HG02610 (cell line): ENCODE measurements around the gene FBXL3.
A peak's percentile ranks its signal among the peaks of the same experiment; 100 is the strongest.
"Not testable (repeated sequence)": the region's sequence is repeated elsewhere in the genome, so short reads cannot be mapped to it uniquely, and the experiment has no call there.

Experiments
- ATAC-seq: cut with Tn5 transposase; IDR thresholded peaks from one replicate; pipeline ENCODE4 v1.9.1; 2021; ENCODE audit warnings: mild to moderate bottlenecking, moderate library complexity; ENCODE audit not compliant: unreplicated experiment

The FBXL3 gene

DNA sequence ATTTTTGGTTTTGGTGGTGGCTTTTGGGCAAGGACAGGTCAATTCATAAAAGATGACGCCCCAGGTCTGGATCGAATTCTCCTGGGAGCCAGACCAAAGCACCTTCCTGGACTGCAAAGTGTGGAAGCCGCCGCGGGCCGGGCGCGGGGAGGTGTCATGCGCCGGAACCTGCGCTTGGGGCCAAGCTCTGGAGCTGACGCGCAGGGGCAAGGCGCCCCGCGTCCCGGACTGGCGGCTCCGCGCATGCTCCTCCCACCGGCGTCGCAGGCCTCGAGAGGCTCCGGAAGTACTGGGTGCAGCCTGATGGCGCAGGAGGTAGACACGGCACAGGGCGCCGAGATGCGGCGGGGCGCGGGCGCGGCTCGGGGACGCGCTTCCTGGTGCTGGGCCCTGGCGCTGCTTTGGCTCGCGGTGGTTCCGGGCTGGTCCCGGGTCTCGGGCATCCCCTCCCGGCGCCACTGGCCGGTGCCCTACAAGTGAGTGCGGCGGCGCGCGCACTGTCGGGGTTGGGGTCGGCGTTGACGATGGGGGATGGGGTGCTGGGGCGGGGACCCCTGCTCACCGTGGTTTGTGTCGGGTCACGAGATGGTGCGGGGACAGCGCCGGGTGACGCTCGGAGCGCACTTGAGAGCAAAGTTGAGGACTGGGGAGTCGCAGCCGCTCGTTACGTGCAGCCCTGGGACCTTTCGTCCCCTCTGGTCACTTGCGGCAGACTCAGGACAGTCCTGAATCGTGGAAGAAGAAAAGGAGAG lies 35.0 kb downstream of the FBXL3 start, which contains the start of gene CLN5:
CLN5 (plus strand) TSS at position 286 of the 752 bp plus-strand sequence; CDS start at position 304, 18 bp downstream.
- peak; percentile 93 for ATAC-seq

DNA sequence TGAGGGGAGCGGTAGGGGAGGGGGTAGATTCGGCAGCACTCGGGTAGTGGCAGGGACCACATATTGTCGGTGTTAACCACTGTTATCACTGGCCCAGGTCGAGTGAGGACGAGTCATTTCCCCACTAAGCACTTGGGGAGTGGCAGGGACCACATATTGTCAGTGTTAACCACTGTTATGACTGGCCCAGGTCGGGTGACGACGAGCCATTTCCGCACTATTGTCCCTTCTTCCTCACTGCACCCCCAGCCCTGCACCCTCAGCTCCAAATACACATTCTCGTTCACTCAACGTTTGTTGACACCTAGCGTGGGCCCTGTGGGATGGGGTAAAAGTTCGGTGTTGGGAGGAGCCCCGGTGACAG lies 35.5 kb downstream of the FBXL3 start:
- peak; percentile 84 for ATAC-seq

DNA sequence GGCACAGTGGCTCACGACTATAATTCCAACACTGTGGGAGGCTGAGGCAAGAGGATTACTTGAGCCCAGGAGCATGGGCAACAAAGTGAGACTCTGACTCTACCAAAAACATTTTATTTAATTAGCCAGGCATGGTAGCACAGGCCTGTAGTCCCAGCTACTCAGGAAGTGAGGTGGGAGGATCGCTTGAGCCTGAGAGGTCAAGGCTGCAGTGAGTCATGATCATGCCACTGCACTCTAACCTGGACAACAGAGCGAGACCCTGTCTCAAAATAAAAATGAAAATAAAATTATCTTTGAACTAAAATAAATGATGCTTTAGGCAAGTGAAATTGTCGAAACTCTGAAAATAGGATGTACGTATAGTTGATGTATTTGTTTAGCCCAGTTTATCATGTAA lies 43.3 kb downstream of the FBXL3 start:
- ATAC-seq, result no peak

DNA sequence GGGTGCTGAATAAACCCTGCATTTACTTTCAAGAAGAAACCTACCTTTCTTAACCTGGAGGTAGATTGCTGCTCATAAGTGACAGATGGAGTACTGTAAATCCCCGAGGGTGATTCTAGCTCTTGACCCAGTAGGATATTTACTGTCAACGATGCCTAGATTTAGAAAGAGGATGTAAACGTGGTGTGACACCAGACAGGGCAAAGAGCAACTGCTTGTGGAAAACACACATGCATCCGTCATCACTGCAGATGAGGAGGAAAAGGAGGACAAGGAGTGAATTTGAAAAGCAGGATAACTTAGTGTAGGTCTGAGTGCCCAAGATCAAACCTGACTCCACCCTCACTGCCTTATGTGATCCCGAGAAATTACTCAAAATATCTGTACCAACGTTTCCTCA lies 44.9 kb downstream of the FBXL3 start:
- ATAC-seq, result no peak

DNA sequence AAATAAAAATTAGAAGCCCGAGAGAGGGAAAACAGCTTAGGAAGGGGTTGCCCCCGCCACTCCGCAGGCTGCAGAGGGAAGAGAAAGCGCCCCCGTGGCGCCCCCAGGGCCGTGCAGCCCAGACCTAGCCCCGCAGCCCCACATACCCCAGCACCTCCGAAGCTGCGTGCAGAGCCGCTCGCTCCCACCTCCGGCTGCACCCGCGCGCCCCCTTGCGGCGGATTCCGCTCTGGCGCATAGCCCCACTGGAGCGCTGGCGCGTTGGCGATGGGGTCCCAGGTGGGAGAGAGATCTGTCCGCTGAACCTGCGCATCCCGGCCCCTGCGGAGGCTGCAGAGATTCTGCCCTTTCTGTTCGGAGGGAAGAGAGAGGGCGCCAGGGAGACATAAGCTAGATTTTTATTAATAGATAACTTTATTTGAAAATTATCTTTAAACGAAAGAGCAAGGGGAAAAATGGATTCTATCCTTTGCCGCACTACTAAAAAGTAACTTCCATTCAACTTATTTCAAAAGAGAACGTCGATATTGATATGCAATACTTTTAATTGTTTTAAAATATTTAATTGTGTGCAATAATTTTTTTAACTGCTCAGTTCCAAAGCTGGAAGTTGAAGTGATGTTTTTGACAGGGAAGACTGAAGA lies 46.8 kb downstream of the FBXL3 start:
- ATAC-seq, result peak; percentile 99

DNA sequence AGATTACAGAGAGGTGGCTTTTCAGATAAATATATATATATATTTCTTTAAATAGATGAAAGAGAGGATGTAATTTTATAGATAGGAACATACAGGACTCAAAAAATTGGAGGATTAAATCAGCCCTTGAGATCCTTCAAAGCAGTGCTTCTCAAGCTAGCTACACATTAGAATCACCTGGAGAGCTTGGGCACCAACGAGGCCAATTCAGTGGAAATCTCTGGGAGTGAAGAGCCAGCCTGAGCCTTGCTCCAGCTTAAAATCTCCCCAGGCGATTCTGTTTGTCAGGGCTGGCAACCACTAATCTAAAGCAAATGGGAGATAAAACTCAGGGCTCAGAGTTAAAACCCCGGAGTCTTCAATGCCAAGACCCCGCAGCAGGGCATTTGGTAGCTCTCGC lies 50.0 kb downstream of the FBXL3 start:
- no peak for ATAC-seq

DNA sequence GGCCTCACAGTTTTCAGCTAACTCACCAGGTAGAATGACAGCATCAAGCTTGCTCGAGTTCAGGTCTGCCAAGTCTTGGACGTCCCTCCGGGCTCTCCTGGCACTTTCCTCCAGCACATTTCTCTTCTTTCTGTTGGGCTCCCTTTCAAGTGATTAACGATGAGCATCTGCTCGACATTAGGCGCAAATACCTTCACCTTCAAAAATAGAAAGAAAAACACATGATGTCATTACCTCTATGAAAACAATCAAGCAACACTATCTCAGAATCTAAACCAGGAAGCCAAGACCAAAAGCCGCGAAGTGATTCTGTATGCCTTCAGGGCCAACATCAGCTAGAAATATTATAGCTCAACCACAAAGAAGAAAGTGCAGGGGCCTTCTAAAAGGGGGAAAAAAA lies 50.5 kb downstream of the FBXL3 start:
- no peak for ATAC-seq

DNA sequence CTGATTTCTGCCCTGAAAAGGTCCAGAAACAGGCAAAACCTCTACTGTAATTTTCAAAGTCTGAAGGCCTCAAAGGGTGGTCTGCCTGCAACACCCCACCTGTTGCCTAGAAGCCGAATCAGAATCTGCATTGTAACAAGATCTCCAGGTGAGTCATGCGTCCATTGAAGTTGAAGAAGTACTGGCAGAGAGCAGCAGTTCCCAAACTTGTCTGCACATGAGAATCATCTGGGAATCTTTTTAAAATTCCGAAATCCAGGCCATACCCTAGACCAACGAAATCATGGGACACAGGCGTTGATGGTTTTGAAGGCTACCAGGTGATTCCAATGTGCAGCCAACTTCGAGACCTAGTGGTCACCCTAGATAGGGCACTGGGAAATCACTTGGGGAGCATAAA lies 51.1 kb downstream of the FBXL3 start:
- ATAC-seq, result no peak

DNA sequence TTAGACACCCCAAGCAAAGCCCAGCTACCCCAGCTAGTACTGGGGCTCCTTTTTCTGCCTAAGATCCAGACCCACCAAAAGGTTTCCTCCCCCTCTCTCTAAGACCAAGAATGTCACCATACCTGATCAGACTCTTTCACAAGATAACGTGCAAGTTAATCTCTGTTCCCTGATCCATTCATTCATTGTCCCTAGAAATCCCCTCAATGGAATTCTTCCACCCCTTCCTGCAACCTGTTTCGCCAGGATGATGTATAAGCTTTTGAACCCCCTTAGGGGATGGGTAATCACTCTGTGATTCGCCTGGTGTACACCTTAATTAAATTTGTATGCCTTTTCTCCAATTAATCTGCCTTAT lies 52.4 kb downstream of the FBXL3 start:
- no peak for ATAC-seq

DNA sequence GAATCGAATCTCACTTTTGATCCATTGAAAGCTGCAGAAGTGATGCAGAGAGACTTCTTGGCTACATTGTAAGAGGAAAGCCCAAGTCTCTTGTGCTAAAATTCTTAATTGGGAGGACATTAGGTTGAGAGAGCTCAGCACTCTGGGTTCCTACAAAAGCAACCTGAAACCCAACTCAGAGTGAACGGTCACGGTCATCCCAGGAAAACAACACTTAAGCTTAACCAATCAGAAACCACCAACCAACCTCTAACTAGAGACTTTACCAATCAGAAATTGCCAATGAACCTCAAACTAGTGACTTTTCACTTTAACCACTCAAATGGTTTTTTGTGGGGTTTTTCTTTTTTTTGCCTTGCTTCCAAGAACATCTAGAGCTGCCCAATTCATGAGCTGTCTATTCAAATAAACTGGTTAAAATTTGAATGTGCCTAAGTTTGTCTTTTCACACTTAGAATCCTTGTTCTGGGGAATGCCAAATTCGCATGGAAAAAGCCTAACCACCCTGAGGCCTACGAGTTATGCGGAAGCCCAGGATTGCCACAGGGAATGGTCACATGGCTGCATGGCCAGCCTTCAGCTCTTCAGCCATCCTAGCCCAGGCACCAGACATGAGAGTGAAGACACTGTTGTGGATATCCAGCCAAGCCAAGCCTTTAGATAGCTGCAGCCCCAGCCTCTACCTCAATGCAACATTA lies 52.9 kb downstream of the FBXL3 start:
- no peak for ATAC-seq

DNA sequence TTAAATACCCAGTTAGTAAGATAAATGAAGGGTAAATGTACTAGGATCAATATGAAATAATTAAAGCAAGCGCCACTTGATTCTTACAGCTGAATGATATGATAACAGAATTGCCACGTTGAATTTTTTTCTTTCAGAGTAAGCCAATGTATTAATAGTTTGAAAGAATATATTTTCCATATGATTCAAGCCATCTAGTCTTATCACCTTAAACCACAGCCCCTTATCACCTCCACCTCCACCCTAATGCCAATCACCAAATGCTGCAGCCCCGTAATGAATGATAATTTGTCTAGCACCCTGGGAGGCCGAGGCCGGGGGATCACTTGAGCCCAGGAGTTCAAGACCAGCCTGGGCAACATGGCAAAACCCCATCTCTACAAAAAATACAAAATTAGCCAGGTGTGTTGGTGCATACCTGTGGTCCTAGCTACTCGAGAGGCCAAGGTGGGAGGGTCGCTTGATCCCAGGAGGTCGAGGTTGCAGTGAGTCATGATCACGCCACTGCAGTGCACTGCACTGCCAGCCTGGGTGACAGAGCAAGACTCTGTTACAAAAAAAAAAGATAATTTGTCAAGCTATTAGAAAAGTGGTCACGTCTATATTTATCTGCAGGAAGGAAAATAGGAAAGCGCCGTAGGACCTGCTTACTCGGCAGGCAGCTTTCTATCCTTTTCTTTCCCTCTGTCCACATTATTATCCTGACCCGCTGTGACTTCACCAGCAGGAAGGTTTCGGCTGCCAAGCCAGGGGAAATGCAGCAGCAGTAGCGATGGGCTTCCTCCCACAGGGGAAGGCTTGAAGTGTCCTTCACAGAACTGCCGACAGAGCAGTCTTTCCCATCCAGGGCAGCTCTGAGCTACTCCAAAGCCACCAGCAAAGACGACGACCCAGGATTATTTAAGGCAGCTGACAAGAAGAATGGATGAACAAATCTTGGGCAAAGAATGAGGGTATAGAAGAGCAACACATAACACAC lies 54.8 kb downstream of the FBXL3 start:
- no peak for ATAC-seq

DNA sequence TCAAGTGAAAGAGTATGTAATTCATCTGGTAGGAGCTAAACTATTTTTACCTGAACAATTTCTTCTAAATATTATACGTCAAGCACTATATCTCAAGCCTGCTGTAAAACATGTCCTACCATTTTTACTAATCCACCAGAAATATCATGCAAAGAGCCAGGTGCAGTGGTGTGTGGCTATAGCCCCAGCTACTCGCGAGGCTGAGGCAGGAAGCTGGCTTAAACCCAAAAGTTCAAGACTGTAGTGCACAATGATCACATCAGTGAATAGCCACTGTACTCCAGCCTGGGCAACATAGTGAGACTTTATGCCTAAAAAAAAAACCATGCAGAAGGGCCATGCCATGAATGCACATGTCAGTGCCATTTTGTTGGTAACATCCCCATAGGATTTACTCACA lies 55.7 kb downstream of the FBXL3 start:
- ATAC-seq, result peak; percentile 68

DNA sequence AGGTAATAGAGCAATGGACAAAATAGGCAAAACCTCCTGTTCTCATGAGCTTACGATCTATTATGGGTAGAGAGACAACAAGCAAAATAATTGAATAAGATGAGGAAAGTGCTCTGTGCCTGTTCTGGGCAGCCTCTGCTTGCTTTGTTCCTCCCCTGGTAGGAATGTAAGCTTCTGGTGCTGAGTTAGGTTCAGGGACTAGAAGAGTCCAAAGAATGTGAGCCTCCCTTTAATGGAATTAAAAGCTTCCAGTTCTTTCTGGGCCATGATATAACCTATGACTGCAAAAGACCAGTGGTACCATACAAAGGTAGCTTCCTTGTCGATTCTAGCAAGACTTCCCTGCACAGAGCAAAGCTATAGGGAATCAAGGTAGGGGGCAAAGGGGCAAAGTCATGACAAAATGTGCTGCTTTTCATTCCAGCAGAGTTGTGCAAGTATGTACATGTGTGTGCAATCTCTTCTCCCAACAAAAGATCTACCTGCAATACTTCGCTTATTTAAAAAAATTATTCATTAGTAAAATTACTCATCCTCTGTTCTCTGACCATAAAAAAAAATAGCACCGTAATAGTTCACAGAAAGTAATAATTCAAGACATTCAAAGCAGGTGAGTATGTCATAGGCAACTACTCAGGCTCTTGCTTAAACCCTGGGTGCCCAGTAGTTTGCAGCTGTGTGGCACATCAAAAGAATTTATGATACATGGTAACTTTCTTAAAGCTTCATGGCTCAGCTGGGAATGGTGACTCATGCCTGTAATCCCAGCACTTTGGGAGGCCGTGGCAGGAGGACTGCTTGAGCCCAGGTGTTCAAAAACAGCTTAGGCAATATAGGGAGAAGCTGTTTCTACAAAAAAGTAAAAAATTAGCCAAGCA lies 57.2 kb downstream of the FBXL3 start:
- no peak for ATAC-seq

DNA sequence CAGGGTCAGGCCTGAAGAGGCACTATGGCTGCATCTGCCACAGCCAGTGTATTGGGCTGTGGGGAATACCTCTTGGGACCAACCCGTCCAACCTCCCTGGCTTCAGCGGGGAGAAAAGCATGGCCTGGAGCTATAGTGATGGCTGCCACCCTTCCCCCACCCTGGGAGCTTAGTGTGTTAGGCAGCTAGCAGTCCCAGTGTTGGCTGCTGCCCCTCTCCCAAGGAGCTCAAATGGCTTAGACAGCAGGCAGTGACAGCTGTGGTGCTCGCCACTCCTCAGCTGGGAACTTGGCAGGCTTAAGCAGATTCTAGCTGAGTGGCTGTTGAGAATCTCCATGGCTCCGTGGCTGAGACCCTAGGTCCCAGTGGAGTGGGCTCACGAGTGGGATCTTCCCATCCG lies 58.9 kb downstream of the FBXL3 start:
- ATAC-seq, result no peak

DNA sequence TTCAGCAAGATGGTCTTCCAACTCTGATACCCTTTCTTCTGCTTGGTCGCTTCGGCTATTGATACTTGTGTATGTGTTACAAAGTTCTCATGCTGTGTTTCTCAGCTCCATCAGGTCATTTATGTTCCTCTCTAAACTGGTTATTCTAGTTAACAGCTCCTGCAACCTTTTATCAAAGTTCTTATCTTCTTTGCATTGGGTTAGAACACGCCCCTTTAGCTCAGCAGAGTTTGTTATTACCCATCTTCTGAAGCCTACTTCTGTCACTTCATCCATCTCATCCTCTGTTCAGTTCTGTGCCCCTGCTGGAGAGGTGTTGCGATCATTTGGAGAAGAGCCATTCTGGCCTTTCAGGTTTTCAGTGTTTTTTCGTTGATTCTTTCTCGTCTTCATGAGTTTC lies 59.9 kb downstream of the FBXL3 start:
- ATAC-seq, result no peak

DNA sequence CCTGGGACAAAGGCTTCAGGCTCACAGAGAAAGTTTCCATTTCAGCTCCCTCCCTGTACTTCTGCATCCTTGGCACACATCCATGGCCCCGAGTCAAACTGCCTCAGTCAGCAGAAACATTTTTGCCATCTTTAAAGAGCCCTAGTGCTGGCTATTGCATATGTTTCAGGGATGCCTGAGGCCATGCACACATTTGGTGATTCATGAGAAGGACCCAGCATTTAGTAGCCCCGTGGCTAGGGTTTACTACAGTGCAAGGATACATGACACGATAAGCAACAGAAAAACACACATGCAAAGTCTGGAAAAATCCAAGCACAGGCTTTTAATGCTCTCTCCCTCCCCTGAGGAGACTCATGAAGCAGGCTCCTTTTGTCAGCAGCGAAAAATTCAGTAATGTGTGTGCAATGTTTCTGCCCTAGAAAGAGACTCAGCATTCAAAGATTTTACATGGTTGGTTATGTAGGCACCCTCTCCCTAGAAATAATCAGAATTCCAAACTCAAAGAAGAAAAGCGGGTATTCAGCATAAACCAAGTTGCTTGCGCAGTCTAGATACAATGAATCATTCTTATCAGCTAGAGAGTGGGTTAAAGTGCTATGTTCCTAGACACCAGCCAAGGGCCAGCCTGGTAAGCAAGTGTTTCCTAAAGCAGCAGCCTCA lies 61.1 kb downstream of the FBXL3 start:
- ATAC-seq, result no peak

DNA sequence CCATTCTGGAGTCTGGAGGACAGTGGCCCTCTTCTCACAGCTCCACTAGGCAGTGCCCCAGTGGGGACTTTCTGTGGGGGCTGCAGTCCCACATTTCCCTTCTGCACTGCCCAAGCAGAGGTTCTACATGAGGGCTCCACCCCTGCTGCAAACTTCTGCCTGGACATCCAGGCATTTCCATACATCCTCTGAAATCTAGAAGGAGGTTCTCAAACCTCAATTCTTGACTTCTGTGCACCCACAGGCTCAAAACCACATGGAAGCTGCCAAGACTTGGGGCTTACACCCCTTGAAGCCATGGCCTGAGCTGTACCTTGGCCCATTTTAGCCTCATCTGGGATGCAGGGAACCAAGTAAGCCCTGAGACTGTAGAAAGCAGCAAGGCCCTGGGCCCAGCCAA lies 67.2 kb downstream of the FBXL3 start:
- ATAC-seq, result not testable (repeated sequence)

DNA sequence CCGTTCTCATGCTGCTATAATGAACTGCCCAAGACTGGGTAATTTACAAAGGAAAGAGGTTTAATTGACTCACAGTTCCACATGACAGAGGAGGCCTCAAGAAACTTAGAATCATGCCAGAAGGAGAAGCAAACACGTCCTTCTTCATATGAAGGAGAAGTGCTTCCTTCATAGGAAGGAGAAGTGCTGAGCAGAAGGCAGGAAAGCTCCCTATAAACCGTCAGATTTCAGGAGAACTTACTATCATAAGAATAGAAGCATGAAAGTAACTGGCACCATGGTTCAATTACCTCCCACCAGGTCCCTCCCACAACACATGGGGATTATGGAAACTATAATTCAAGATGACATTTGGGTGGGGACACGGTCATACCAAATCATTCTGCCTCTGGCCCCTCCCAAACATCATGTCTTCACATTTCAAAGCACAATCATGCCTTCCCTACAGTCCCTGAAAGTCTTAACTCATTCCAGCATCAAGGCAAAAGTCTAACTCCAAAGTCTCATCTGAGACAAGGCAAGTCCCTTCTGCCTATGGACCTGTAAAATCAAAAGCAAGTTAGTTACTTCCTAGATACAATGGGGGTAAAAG lies 68.0 kb downstream of the FBXL3 start:
- no peak for ATAC-seq

DNA sequence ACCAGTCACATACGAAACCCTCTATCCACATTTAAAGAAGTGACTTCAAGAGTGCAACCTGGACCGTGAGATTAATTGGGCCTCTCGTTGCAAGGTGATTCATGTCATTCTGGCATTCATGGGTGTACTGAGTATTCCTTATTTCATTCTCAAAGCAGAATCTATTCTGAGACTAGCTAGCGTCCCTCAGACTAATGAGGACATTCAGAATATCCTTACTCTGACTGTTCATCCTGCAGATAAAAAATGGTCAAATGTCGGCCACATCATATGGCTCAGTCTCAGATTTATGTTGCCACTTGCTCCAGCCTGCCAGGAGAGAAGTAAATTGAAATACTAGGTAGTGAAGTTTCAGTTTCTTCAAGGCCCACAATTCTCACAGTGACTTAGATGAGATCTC lies 71.3 kb downstream of the FBXL3 start:
- ATAC-seq, result no peak
